B cell (primary cell): ENCODE measurements around the gene ERCC2. TPM values are rescaled to one million over a fixed set of nuclear protein-coding genes. Genes with fewer than 3 reads are reported as not detected.

Source experiments
- ATAC-seq: fragments of 200-7000 bp; cut with Tn5 transposase; one replicate; pipeline ENCODE4 v1.10.0; 2021; ENCODE audit warnings: low read depth, mild to moderate bottlenecking, moderate number of reproducible peaks, moderate library complexity
- CTCF ChIA-PET: fragments of 350-600 bp; sonication (Branson Sonifier 250); formaldehyde crosslinking; loops from one replicate; lab custom pipeline; 2021; ENCODE audit warnings: antibody characterized with exemption, inconsistent platforms; lab: Charles Lee
- POLR2A ChIA-PET: fragments of 350-600 bp; sonication (Branson Sonifier 250); formaldehyde crosslinking; loops from one replicate; lab custom pipeline; 2021; ENCODE audit warnings: antibody characterized with exemption; lab: Charles Lee
- DNase-seq: peaks from one replicate; pipeline ENCODE4 v3.0.0; 2013
- H2AFZ ChIP-seq: 2 replicates; pipeline ENCODE4 v1.6.1; 2012; ENCODE audit warnings: mild to moderate bottlenecking, low read depth, low read length; ENCODE audit not compliant: insufficient read depth, poor library complexity, severe bottlenecking
- H3K27ac ChIP-seq, 2 donors: 1 replicate in 1 of 2; 2 replicates in 1 of 2; pipeline ENCODE4 v1.5.1; 2012 to 2013; ENCODE audit warnings: low read length in 2 of 2, mild to moderate bottlenecking in 2 of 2, moderate library complexity in 1 of 2
- H3K27me3 ChIP-seq, 4 experiments: fragments of 200-600 bp in 1 of 4; sonication (generic) in 1 of 4; replicated peaks in 1 of 4; 1 replicate in 2 of 4; 2 replicates in 2 of 4; pipeline versions ENCODE4 v1.6.1 to v1.7.0; 2013 to 2016; ENCODE audit warnings: low read length in 3 of 4, mild to moderate bottlenecking in 2 of 4, mixed read lengths in 1 of 4, moderate library complexity in 1 of 4; ENCODE audit not compliant: insufficient read depth in 4 of 4, control insufficient read depth in 3 of 4; ENCODE audit errors: control extremely low read depth in 1 of 4
- H3K36me3 ChIP-seq, 2 experiments: replicated peaks in 1 of 2; 1 replicate in 1 of 2; 2 replicates in 1 of 2; pipeline versions ENCODE4 v1.6.1 to v1.7.1; 2013; ENCODE audit warnings: low read length in 1 of 2; ENCODE audit not compliant: insufficient read depth in 2 of 2, control insufficient read depth in 1 of 2; ENCODE audit errors: control extremely low read depth in 1 of 2, extremely low read depth in 1 of 2
- H3K4me1 ChIP-seq, 2 donors: fragments of 200-600 bp in 1 of 2; sonication (generic) in 1 of 2; 1 replicate in 1 of 2; 2 replicates in 1 of 2; pipeline versions ENCODE4 v1.5.1 to v1.6.1; 2013 to 2017; ENCODE audit warnings: low read length in 2 of 2; ENCODE audit not compliant: control insufficient read depth in 2 of 2, insufficient read depth in 2 of 2
- H3K4me2 ChIP-seq: replicated peaks from 2 replicates; pipeline ENCODE3; 2012; ENCODE audit warnings: mild to moderate bottlenecking, low read depth, low read length; ENCODE audit not compliant: poor library complexity, severe bottlenecking
- H3K4me3 ChIP-seq, 5 experiments: fragments of 200-600 bp in 1 of 5; sonication (generic) in 1 of 5; 1 replicate in 3 of 5; 2 replicates in 2 of 5; pipeline versions ENCODE4 v1.5.1 to v1.7.0; 2011 to 2016; ENCODE audit warnings: low read length in 4 of 5, mild to moderate bottlenecking in 4 of 5, low read depth in 2 of 5, control low read depth in 1 of 5, moderate library complexity in 1 of 5; ENCODE audit not compliant: insufficient read depth in 1 of 5; ENCODE audit errors: control extremely low read depth in 1 of 5, extremely low read depth in 1 of 5
- H3K79me2 ChIP-seq: fragments of 200-600 bp; sonication (generic); one replicate; pipeline ENCODE4 v1.6.0; 2016; ENCODE audit warnings: low read length; ENCODE audit not compliant: control insufficient read depth, insufficient read depth
- H3K9ac ChIP-seq: fragments of 200-600 bp; sonication (generic); 2 replicates; pipeline ENCODE4 v1.6.1; 2017; ENCODE audit warnings: mild to moderate bottlenecking, low read length, moderate library complexity
- H3K9me3 ChIP-seq, 3 donors: one replicate each; pipeline versions ENCODE4 v1.6.1 to v1.7.1; 2013; ENCODE audit warnings: low read length in 2 of 3; ENCODE audit not compliant: control insufficient read depth in 2 of 3, insufficient read depth in 1 of 3; ENCODE audit errors: control extremely low read depth in 1 of 3
- H4K20me1 ChIP-seq: 2 replicates; pipeline ENCODE4 v1.6.0; 2012; ENCODE audit warnings: mild to moderate bottlenecking, low read length; ENCODE audit not compliant: insufficient read depth, control insufficient read depth, poor library complexity, severe bottlenecking
- H3K27ac Mint-ChIP-seq: one replicate; pipeline ENCODE4 v1.8.0; 2021; ENCODE audit warnings: mixed read lengths
- H3K27me3 Mint-ChIP-seq: one replicate; pipeline ENCODE4 v1.8.0; 2021; ENCODE audit warnings: mixed read lengths
- H3K4me1 Mint-ChIP-seq: one replicate; pipeline ENCODE4 v1.8.0; 2021; ENCODE audit warnings: mixed read lengths
- H3K4me3 Mint-ChIP-seq: one replicate; pipeline ENCODE4 v1.8.0; 2021; ENCODE audit warnings: mixed read lengths
- H3K9me3 Mint-ChIP-seq: one replicate; pipeline ENCODE4 v1.8.0; 2022; ENCODE audit warnings: mixed read lengths; ENCODE audit not compliant: insufficient read depth
- EZH2 ChIP-seq: IDR thresholded peaks from 2 replicates; pipeline ENCODE4 v1.6.1; 2012; ENCODE audit warnings: borderline replicate concordance, low read depth, mild to moderate bottlenecking, moderate library complexity, low read length; ENCODE audit not compliant: insufficient read depth, poor library complexity, severe bottlenecking
- WGBS: methylation state at CpG from one replicate; pipeline ENCODE4 v1.1.5; 2013; ENCODE audit warnings: missing lambda C conversion rate; ENCODE audit not compliant: insufficient coverage; 5-methylcytosine and 5-hydroxymethylcytosine counted together
- intact Hi-C: fragments of 100-400 bp; cut with micrococcal nuclease; formaldehyde crosslinking; loops from one replicate; pipeline ENCODE4 v1.10.0; 2022
- polyA plus RNA-seq: library from polyadenylated mRNA; depleted of rRNA; stranded (reverse); fragments of >200 nt; gene quantifications from 2 replicates; pipeline ENCODE4 v1.2.3, GENCODE V29; 2012
- total RNA-seq, 2 donors: library from RNA; stranded (reverse); fragments of 120-200 nt in 1 of 2; gene quantifications; 1 replicate in 1 of 2; 2 replicates in 1 of 2; pipeline versions ENCODE4 v1.2.3 to v1.2.4, GENCODE V29; 2013 to 2022
- TF ChIP-seq, protein P1 (sequence below): fragments of 200-600 bp; IDR thresholded peaks from one replicate; pipeline ENCODE4 v1.8.0; 2022; ENCODE audit warnings: antibody characterized with exemption, mild to moderate bottlenecking

ERCC2 gene
- total and polyA plus RNA-seq, 2 donors (not counting 1 experiment from before 2014, with no cell fraction given): 20.8 to 26.5 TPM

DNA sequence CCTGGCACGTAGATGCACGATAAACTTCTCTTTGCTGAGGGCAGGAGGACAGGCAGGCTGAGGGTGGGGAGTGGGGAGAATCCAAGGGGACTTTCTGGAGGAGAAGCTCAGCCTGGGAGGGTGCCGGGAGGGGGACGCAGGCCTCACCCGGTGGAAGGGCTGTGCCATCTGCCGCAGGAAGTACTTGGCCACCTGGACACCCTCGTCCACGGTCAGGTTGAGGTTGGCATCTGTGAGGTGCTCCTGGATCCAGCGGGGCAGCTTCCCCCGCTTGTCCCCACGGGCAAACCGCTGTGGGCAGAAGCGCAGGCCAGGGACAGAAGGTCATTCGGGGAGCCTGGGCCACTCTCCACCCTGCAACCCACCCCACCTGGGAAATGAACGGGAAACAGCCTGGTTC lies 18.3 kb downstream of the ERCC2 start:
- no peaks in the 10 kb centered on the region for H3K4me1 Mint-ChIP-seq
- no peaks in the 10 kb centered on the region for H3K27me3 Mint-ChIP-seq
- Histone ChIP-seq H3K9me3 (no peaks in the 10 kb centered on the region), H2AFZ (no peak overlapping the region), H4K20me1 (no peaks in the 10 kb centered on the region), H3K9ac (no peak overlapping the region), H3K27ac (no peak overlapping the region), H3K4me1 (no peaks in the 10 kb centered on the region), H3K27me3 (no peaks in the 10 kb centered on the region), H3K36me3 (peaks cover 1 to 5% of the 10 kb centered on the region in 2 experiments), H3K79me2 (no peaks in the 10 kb centered on the region), H3K4me3 (no peak overlapping the region), H3K4me2 (no peak overlapping the region)
- no peaks in the 10 kb centered on the region for H3K9me3 Mint-ChIP-seq
- H3K27ac Mint-ChIP-seq: no peak overlapping the region
- ATAC-seq (no peak), DNase-seq (no peak)
- 91% methylated on average over 13 of the region's 15 CpGs for WGBS
- no peak for TF ChIP-seq EZH2
- TF ChIP-seq, protein P1, sequence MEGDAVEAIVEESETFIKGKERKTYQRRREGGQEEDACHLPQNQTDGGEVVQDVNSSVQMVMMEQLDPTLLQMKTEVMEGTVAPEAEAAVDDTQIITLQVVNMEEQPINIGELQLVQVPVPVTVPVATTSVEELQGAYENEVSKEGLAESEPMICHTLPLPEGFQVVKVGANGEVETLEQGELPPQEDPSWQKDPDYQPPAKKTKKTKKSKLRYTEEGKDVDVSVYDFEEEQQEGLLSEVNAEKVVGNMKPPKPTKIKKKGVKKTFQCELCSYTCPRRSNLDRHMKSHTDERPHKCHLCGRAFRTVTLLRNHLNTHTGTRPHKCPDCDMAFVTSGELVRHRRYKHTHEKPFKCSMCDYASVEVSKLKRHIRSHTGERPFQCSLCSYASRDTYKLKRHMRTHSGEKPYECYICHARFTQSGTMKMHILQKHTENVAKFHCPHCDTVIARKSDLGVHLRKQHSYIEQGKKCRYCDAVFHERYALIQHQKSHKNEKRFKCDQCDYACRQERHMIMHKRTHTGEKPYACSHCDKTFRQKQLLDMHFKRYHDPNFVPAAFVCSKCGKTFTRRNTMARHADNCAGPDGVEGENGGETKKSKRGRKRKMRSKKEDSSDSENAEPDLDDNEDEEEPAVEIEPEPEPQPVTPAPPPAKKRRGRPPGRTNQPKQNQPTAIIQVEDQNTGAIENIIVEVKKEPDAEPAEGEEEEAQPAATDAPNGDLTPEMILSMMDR: no peak
- no peak overlapping the region for H3K4me3 Mint-ChIP-seq
- POLR2A ChIA-PET: no interaction called here
- CTCF ChIA-PET: no interaction called here
- intact Hi-C loops: no loop called here

DNA sequence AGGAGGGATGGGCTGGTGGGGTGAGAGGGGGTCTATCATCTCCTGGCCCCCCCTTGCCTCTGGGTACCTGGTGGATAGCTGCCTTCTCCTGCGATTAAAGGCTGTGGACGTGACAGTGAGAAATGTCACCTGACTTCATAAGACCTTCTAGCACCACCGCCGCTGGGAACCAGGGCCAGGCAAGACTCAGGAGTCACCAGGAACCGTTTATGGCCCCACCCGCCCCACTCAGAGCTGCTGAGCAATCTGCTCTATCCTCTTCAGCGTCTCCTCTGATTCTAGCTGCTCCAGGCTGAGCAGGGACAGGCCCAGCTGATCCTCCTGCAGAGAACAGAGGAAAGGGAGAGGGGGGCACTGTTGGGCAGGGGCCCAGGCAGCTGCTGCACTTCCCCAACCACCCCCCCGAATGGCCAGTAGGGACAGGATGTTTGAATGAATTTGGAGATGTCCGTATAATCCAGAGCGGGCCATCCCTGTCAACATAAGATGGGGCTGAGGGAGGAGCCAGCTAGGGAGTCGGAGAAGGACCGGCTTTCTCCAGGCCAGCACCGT lies 18.9 kb downstream of the ERCC2 start:
- Mint-ChIP-seq H3K9me3 (no peaks in the 10 kb centered on the region), H3K4me3 (no peak overlapping the region), H3K27me3 (no peaks in the 10 kb centered on the region), H3K4me1 (no peaks in the 10 kb centered on the region), H3K27ac (no peak overlapping the region)
- Histone ChIP-seq H3K9me3 (no peaks in the 10 kb centered on the region), H2AFZ (no peak overlapping the region), H3K79me2 (no peaks in the 10 kb centered on the region), H3K27me3 (peaks cover 0 to 4% (median 0%) of the 10 kb centered on the region in 4 experiments), H3K27ac (no peak overlapping the region), H3K4me3 (no peak overlapping the region), H3K4me2 (no peak overlapping the region), H3K9ac (no peak overlapping the region), H3K4me1 (no peaks in the 10 kb centered on the region), H4K20me1 (no peaks in the 10 kb centered on the region), H3K36me3 (peaks cover 1 to 3% of the 10 kb centered on the region in 2 experiments)
- POLR2A ChIA-PET: no interaction called here
- no peak for ATAC-seq
- CTCF ChIA-PET: interaction anchor here (0.9 kb wide), 1 partner anchor 13 kb away, joined by 3 read pairs; no protein-coding TSS in a partner anchor
- WGBS: 92% methylated on average over 10 of the region's 13 CpGs
- DNase-seq: no peak
- no peak for TF ChIP-seq EZH2
- TF ChIP-seq, protein P1: no peak
- intact Hi-C loops: no loop called here
